ENCODE results near the gene ISLR. TPM values are rescaled to one million over a fixed set of nuclear protein-coding genes. Genes with fewer than 3 reads are reported as not detected.

Gene ISLR
- total and polyA plus RNA-seq, 2 experiments from 2014 or later, result 125 to 127 TPM

DNA sequence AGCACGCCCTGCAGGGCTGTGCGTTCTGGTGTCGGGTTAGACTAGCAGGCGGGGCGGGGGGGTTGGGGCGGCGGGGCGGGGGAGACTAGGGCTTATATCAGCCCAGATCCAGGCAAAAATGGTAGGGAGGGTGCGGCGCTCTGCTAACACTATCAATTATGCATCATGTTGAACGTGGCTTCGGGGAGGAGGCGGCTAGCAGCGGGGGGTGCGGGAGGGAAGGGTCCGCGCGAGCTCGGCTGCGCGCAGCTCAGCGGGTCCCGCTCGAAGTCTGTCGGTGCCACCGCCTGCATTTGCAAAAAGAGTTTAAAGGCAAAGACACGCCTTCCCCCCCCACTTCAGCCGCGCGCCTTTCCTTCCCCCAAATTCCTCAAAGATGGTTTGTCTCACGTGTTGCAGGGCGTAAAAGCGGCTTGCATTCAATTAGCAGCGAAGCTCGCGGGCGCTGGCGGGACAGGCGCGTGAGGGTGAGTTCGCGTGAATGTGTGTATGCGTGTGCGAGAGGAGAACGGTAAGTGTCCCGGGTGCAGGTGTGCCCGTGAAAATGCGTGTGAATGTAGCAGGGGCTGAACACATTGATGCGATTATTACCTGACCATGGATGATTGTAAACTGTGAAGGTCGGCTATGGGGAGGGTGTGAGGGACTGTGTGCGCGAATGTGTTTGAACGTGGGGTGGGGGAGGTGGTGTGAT, 43.2 kb upstream of the ISLR start, which contains the start of gene ISLR2:
Gene ISLR2 (plus strand): TSS at position 432 of the 694 bp plus-strand sequence. CDS start 2,169 bp downstream, outside the sequence.
- no peaks in the 10 kb centered on the region for H3K79me2 ChIP-seq (ENCODE audit: insufficient read depth)
- no peaks in the 10 kb centered on the region for H4K20me1 ChIP-seq (ENCODE audit: insufficient read depth)
- H3K4me3 ChIP-seq, result peak within 1 kb of the TSS; percentile 38; the same call in 1 of the 2 replicates
- H3K27ac ChIP-seq, result no peak within 1 kb of the TSS
- peak within 1 kb of the TSS; percentile 40 for H3K4me2 ChIP-seq (ENCODE audit: unreplicated experiment)
- TF ChIP-seq EZH2phosphoT487 (IDR thresholded peaks at IDR 0.05; ENCODE audit: insufficient read depth, low read depth) (0 out of 2 replicates have a peak, but pooled peaks have one; percentile 60), EZH2 (IDR thresholded peaks at IDR 0.05; ENCODE audit: insufficient read depth, poor library complexity, severe bottlenecking) (peak; percentile 78)
- H3F3A ChIP-seq (ENCODE audit: insufficient read depth), result no peaks in the 10 kb centered on the region
- DNase-seq, result peak; percentile 52
- 2 to 4% methylated on average over 28 to 53 of the region's 53 CpGs for WGBS, 2 experiments (ENCODE audit: low coverage in 1 of 2, low lambda C conversion rate in 2 of 2, missing lambda C conversion rate in 2 of 2)
- peak within 1 kb of the TSS; percentile 42; the same call in 1 of the 2 replicates for H2AFZ ChIP-seq
- H3K9me2 ChIP-seq (ENCODE audit: insufficient read depth), result no peaks in the 10 kb centered on the region
- no peak within 1 kb of the TSS for H3K9ac ChIP-seq
- in situ Hi-C loops (cut with MboI), result loop anchor here (5.0 kb wide), 1 partner anchor 177 kb away; no protein-coding TSS in a partner anchor
- H3K4me1 ChIP-seq (ENCODE audit: insufficient read depth), result peaks cover 11% of the 10 kb centered on the region; the same call in 1 of the 2 replicates
- H3K27me3 ChIP-seq (replicated peaks; ENCODE audit: insufficient read depth), result peaks cover 69% of the 10 kb centered on the region
- no peaks in the 10 kb centered on the region for H3K36me3 ChIP-seq (ENCODE audit: low read depth)
- H3K9me3 ChIP-seq (ENCODE audit: low read depth), result no peaks in the 10 kb centered on the region

DNA sequence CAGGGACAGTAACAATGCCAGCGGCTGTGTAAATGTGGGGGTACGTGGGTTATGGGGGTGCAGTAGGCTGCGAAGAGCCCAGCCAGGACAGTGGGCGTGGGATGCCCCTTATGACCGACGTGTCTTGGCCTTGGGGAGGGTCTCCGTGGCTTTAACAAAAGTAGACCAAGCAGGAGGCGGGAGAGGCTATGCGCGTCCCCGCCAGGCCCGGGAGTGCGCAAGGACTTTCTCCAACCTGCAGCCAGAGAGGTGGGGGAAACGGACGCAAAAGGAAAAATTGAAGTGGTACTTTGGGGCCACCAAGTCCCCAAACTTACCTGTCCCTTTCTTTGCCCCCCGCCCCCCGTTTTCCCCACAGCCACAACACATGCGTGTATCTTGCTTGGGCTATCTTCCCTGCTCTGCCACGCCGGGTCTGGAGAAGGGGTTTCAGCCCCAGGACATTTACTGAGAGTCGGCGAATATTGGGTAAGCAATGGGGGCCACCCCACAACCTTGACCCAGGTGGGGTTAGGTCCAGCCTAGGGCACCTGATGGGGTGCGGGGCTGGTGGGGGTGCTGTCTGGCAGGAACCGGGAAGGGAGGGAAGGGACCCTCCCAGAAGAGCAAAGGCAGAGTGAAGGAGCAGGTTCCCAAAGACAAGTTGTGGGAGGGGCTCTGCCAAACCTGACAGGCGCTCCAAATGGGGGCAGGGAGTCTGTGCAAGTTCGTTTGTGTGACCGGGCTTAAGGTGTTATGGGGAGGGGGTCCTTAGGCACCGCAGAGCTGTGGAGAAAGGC, 42.5 kb upstream of the ISLR start:
- Histone ChIP-seq H2AFZ (no peak overlapping the region), H4K20me1 (ENCODE audit: insufficient read depth) (no peaks in the 10 kb centered on the region), H3K4me2 (ENCODE audit: unreplicated experiment) (no peak overlapping the region), H3K4me3 (no peak overlapping the region), H3K36me3 (ENCODE audit: low read depth) (no peaks in the 10 kb centered on the region), H3K79me2 (ENCODE audit: insufficient read depth) (no peaks in the 10 kb centered on the region), H3F3A (ENCODE audit: insufficient read depth) (no peaks in the 10 kb centered on the region), H3K9me2 (ENCODE audit: insufficient read depth) (no peaks in the 10 kb centered on the region), H3K9ac (no peak overlapping the region), H3K27ac (no peak overlapping the region), H3K4me1 (ENCODE audit: insufficient read depth) (peaks cover 11% of the 10 kb centered on the region; the same call in 1 of the 2 replicates), H3K9me3 (ENCODE audit: low read depth) (no peaks in the 10 kb centered on the region), H3K27me3 (replicated peaks; ENCODE audit: insufficient read depth) (peaks cover 62% of the 10 kb centered on the region)
- 4 to 6% methylated on average over 24 to 28 of the region's 28 CpGs for WGBS, 2 experiments (ENCODE audit: low coverage in 1 of 2, low lambda C conversion rate in 2 of 2, missing lambda C conversion rate in 2 of 2)
- DNase-seq, result no peak
- in situ Hi-C loops (cut with MboI), result loop anchor here (5.0 kb wide), 1 partner anchor 176 kb away; no protein-coding TSS in a partner anchor
- TF ChIP-seq EZH2 (IDR thresholded peaks at IDR 0.05; ENCODE audit: insufficient read depth, poor library complexity, severe bottlenecking) (peak; percentile 22), EZH2phosphoT487 (IDR thresholded peaks at IDR 0.05; ENCODE audit: insufficient read depth, low read depth) (no peak)

DNA sequence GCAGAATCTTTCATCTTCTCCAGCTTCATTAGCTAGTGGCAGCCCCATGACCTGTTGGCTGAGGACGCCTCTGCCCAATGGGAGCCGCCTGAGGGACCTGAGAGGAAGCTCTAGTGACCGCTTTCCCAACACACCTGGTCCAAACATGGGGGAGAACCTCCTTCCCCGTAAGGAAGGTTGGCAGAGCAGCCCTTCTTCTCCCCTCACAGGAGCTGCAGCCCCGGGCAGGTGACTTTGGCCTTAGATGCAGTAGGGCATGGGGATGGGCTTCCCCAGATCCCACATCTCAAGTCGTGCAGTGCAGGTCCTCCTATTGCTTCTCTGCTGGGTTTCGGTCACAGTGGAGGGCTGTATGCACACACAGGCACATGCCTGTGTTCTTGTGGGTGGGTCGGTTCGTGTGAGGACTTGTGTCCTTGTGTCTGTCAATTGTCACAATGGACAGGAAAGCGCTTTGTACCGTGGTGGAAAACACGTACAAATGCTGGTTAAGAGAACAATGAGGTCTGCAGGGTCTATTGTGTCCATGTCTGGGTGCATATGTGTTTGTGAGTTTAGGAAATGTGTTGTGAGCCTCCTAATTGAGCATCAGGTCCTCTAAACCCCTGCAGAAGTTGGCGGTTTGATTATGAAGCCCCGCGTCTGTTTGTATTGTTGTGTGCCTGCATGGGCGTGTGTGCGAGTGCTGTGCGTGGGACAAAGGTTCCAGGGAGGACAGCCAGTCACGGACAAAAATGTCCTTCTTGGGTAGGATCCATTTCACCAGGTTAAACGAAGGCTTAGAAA, 41.7 kb upstream of the ISLR start:
- H2AFZ ChIP-seq, result no peak overlapping the region
- in situ Hi-C loops (cut with MboI), result loop anchor here (5.0 kb wide), 1 partner anchor 175 kb away; no protein-coding TSS in a partner anchor
- H3K27ac ChIP-seq, result no peak overlapping the region
- no peak for DNase-seq
- no peak overlapping the region for H3K4me2 ChIP-seq (ENCODE audit: unreplicated experiment)
- H4K20me1 ChIP-seq (ENCODE audit: insufficient read depth), result no peaks in the 10 kb centered on the region
- H3K4me3 ChIP-seq, result no peak overlapping the region
- H3F3A ChIP-seq (ENCODE audit: insufficient read depth), result no peaks in the 10 kb centered on the region
- H3K79me2 ChIP-seq (ENCODE audit: insufficient read depth), result no peaks in the 10 kb centered on the region
- WGBS, 2 experiments (ENCODE audit: low coverage in 1 of 2, low lambda C conversion rate in 2 of 2, missing lambda C conversion rate in 2 of 2), result 26 to 31% methylated on average over 16 to 20 of the region's 20 CpGs
- H3K4me1 ChIP-seq (ENCODE audit: insufficient read depth), result peaks cover 14% of the 10 kb centered on the region; the same call in 1 of the 2 replicates
- H3K9ac ChIP-seq, result no peak overlapping the region
- TF ChIP-seq EZH2 (IDR thresholded peaks at IDR 0.05; ENCODE audit: insufficient read depth, poor library complexity, severe bottlenecking) (no peak), EZH2phosphoT487 (IDR thresholded peaks at IDR 0.05; ENCODE audit: insufficient read depth, low read depth) (no peak)
- H3K36me3 ChIP-seq (ENCODE audit: low read depth), result no peaks in the 10 kb centered on the region
- no peaks in the 10 kb centered on the region for H3K9me3 ChIP-seq (ENCODE audit: low read depth)
- no peaks in the 10 kb centered on the region for H3K9me2 ChIP-seq (ENCODE audit: insufficient read depth)
- H3K27me3 ChIP-seq (replicated peaks; ENCODE audit: insufficient read depth), result peaks cover 62% of the 10 kb centered on the region
